NCI-H226 (cell line): ENCODE results near the gene LRMDA.

Source experiments
- DNase-seq: peaks from one replicate; pipeline ENCODE4 v3.0.0-alpha.2; 2015

Gene LRMDA

DNA sequence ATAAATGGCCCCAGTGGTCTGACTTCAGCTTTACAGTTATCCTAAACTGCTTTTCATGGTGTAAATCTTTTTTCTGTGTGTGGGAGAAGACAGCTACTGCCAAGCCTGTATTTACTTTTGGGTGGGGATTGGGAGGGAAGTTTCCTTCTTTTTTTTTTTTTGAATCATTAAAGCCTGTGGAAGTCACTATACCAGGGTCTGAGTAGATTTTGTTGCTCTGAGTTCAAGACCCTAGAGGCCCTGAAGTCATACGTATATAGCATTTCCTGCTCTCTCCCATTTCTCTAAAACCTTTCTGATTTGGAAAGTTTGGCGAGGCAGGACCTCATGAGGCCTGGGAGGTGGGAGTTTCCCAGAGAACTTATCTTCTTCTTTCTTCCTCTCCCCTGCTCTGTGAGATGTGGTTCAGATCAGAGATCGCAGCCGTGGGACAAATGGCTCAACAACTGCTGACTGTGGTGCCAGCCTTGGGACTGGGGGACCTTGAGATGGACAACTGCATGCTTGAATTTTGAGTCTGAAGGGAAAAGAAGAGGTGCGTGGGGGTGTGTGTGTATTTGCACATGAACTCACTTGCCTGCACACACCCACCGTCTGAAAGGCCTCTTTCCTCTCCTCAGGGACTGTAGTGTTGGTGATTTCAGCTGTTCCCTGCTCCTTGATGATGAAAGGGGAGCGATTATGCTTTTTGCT, 18.1 kb downstream of the LRMDA start:
- DNase-seq: no peak

DNA sequence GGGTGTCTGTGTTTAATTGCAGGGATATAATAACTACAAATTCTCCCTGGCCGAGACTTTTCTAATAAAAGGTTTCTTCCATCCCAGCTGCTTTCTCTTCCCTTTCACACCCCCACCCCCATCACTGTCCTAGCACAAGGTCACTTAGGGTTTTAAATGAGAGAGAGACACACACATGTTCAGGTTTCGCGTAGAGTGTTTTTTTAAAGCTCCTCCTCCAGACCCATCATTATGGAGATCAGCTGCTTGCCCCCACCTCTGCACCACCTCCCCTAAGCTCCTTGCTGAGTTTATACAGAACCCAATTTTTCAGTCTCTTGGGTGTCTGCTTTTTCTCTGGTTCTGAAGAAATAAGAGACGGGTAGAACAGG, 18.6 kb downstream of the LRMDA start:
- no peak for DNase-seq

DNA sequence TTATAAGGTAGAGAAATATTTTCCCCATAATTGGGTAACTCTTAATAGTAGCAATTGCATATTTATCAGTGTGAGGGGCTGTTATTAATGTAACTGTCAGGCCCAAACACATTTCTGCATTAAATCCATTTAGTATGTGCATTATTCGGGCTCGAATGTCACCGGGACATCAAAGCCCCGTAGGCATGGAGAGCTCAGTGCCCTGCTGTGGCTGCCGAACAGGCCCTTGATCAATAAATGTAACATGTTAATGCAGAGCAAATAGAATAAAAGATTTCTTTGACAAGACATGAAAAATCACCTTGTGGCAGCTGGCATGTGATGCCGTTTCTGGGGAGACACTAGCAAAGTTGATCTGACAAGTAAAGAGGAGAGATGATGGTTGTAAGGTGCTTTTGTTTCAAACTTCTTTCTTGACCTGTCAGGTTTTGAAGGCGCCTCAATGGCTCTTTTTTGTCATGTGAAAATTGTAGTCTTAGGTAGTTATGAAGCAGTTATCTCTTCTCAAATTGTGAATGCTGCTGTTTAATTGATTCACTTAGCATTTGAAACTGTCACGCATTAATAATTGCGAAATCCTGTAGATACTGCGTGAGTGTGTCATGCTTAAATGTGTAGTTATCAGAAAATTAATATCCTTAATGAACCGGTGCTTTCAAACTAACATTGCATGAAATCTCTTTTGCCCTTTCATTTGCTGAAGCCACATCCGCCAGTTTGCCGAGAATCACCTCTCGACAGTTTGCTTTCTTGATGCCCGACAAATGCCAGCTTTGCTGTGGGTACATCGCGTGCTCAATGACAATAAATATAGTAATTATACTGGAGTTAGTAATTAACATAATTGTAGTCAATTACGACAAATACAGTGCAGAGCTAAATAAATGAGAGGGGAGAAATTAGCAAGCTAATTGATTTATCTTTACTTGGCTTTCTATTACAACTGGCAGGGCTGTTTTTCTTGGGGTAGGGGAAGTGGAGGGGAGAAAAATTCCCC, 19.5 kb downstream of the LRMDA start:
- DNase-seq: no peak

GRCh38 chr10:75451831-75452230, 20.4 kb downstream of the LRMDA start:
- no peak for DNase-seq

GRCh38 chr10:75452997-75453396, 21.6 kb downstream of the LRMDA start:
- DNase-seq: no peak

- DNase-seq: no peak
Observed at GRCh38 chr10:75456122-75456521, 24.7 kb downstream of the LRMDA start.

DNA sequence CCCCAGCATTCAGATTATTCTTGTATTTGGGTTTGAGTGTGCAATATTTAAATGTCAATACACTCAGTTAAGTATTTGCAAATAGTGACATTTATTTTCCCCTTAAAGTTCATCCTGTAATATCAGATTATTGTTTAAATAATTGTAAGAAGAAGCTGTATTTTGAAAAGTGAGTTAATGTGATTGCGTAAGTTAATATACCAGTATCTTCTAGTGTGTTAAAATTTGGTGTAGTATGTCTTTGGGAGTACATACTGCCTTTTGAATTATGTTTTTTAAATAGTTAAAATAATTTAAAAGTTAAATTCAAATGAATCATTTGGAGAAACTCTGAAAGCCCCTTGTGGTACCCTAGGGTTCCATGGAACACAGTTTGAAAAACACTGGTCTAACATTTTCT, 28.6 kb downstream of the LRMDA start:
- DNase-seq: no peak

- DNase-seq: no peak
Observed at GRCh38 chr10:75461672-75462649, 30.5 kb downstream of the LRMDA start.

- DNase-seq: no peak
Observed at GRCh38 chr10:75462865-75463264, 31.4 kb downstream of the LRMDA start.

DNA sequence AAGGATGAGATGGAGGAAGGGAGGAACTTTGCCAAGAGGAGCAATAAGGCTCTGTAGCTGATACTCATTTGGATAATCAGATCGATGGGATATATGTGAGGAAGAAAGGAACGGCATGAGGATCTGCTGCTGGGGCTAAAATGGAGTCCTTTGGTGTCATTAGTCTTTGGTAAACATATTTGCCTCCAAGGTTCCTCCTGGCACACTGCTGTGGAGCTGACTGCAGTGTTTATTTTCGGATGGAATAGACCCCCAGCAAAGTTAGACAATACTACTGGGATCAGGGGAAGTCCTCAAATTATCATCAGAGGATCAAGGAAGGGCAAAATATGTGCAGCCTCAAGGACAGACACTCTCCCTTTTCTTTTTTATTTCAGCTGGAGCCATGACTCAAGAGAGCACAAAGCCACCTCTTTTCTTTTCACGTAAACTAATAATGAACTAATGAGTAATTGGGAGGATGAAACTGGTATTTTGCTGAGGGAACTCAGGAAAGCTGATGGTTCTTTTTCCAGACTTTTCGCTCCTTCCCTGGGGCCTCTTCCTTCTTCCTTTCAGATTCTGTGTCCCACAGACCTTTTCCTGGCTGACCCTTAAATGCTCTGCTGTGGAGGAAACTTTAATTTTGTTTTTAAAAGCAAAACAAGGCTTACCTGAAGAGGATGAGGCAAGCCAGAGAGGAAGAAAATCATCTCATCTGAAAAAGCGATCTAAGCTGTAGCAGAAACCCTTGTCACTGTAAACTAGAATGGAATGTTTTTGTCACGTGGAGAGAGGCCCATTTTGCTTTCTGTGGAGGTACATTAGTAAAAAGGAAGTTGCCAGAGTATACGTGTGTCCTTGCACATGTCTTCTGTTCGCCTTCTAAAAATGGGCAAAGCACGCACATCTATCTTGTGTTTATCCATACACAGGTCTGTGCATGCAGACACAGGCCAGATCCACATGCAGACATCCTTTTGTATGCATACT, 33.3 kb downstream of the LRMDA start:
- no peak for DNase-seq

DNA sequence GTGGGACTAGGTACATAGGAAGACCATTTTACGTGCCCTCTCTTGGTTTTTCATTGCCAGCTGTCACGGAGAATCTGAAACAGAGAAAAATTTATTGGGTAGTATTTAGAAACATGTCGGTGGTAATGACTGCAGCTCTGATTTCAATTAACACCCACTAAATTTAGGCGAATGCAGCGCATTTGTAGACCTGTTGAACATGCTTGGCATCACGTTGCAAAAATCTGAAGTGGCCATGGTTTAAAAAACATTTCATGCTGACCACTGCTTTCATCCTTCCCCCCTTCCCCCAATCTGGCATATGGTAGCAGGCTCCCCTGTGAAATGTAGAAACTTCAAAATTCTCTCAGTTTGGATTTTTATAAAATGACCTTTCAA, 34.0 kb downstream of the LRMDA start:
- no peak for DNase-seq

- no peak for DNase-seq
Observed at GRCh38 chr10:75466001-75466400, 34.6 kb downstream of the LRMDA start.

DNA sequence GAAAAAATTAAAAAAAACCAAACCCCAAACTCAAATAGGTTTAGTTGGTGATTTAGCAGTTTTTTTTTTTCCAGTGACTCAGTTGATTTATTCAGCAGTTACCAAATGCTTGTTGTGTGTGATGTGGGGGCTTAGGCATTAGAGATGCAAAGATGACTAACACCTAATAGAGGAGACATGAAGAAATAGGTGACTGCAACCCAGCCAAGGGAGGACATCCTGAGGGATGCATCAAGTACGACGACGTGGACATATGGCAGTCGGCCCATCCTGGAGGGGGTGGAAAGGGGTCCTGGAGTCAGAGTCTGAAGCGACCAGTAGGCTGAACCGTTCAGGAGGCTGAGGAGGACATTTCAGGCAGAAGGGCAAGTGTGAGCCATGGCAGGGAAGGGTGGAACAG, 35.5 kb downstream of the LRMDA start:
- DNase-seq: peak; percentile 14

- no peak for DNase-seq
Observed at GRCh38 chr10:75468612-75469005, 37.2 kb downstream of the LRMDA start.

GRCh38 chr10:75469006-75469616, 37.7 kb downstream of the LRMDA start:
- DNase-seq: peak; percentile 89

DNA sequence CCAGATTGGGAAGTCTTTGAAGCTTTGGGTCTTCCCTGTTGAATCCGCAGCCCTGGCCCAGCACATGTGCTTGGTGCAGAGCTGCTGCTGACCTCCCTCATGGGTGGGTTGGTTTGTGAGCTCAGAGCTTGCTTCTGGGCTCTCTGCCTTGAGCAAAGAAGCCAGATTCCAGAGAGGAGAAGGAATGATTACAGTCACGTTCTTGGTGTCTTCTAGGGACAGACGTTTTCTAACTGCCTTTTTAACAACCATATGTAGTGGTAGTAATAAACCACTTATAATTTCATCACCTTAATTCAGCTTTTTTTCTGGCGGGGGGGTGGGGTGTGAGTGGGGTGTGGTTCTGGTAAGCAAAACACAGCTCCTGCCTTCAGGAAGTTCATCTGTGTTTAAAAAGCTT, 39.5 kb downstream of the LRMDA start:
- no peak for DNase-seq

DNA sequence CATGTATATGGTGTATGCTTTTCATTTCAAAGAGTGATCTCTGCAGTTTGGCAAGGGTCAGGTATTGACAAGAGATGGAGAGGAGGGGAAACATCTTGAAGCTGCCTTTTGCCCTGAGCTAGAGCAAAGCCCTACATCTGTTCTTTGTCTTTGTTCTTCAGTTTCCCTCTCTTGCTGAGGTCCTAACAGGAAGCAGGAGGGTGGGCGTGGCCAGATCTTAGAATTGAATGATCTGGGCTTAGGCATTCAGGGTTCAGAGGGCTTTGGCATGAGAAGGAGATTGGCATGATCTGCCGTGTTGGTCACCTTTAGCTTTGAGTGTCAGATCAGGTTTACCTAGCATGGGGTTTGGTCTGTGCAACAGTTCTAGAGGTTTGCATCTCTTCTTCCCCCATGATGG, 41.3 kb downstream of the LRMDA start:
- DNase-seq: no peak

DNA sequence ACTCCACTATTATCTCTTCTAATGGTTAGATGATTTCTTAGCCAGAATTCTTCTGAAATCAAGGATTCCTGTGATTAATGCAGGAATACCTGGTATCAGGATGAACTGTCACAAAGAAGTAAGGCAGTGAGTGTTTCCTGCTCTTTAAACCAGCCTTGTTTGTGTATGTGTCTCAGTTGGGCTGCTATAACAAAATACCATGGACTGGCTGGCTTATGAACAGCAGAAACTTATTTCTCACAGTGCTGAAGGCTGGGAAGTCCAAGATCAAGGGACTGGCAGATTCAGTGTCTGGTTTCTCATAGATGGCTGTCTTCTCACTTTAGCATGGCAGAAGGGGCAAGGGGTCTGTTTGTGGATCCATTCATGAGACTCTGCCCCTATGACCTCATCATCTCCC, 42.7 kb downstream of the LRMDA start:
- no peak for DNase-seq

- no peak for DNase-seq
Observed at GRCh38 chr10:75475460-75476182, 44.2 kb downstream of the LRMDA start.

GRCh38 chr10:75476569-75476968, 45.1 kb downstream of the LRMDA start:
- DNase-seq: no peak

DNA sequence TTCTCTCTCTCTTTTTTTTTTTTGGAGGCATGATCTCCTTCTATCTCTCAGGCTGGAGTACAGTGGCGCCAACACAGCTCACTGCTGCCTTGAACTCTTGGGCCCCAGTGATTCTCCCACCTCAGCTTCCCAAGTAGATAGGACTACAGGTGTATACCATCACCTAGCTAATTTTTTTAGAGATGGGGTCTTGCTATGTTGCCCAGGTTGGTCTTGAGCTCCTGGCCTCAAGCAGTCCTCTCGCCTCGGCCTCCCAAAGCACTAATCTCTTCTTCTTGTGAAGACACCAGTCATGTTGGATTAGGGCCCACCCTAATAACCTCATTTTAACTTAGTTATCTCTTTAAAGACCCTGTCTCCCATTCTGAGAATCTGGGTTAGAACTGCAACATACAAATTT, 45.6 kb downstream of the LRMDA start:
- no peak for DNase-seq
